DND-41 (cell line): ENCODE results near the gene TNRC6B.
"Not testable (repeated sequence)": the region's sequence is repeated elsewhere in the genome, so short reads cannot be mapped to it uniquely, and the experiment has no call there.

ENCODE experiments used
- ATAC-seq: fragments of 200-7000 bp; cut with Tn5 transposase; 3 replicates; pipeline ENCODE4 v1.9.1; 2021; ENCODE audit warnings: low read depth; ENCODE audit not compliant: insufficient read depth
- DNase-seq: peaks from one replicate; pipeline ENCODE4 v3.0.0-alpha.2; 2020
- H2AFZ ChIP-seq: 2 replicates; pipeline ENCODE4 v1.6.0; 2012; ENCODE audit warnings: low read depth, low read length
- H3K27ac ChIP-seq: 2 replicates; pipeline ENCODE4 v1.5.1; 2012; ENCODE audit warnings: low read length, inconsistent platforms
- H3K27me3 ChIP-seq: fragments of 200-600 bp; sonication (generic); 2 replicates; pipeline ENCODE4 v1.6.0; 2012; ENCODE audit warnings: low read length, mild to moderate bottlenecking, inconsistent platforms; ENCODE audit not compliant: insufficient read depth, poor library complexity
- H3K36me3 ChIP-seq: 2 replicates; pipeline ENCODE4 v1.5.1; 2012; ENCODE audit warnings: low read length, inconsistent platforms; ENCODE audit not compliant: insufficient read depth
- H3K4me1 ChIP-seq: 2 replicates; pipeline ENCODE4 v1.5.1; 2012; ENCODE audit warnings: mild to moderate bottlenecking, low read length; ENCODE audit not compliant: insufficient read depth
- H3K4me2 ChIP-seq: 2 replicates; pipeline ENCODE4 v1.6.0; 2012; ENCODE audit warnings: mild to moderate bottlenecking, moderate library complexity, low read length, inconsistent platforms; ENCODE audit not compliant: insufficient read depth
- H3K4me3 ChIP-seq, 2 experiments: fragments of 200-600 bp in 1 of 2; shearing (Covaris generic) in 1 of 2; 2 replicates each; pipeline ENCODE4 v1.5.1; 2012 to 2016; ENCODE audit warnings: inconsistent platforms in 2 of 2, low read length in 2 of 2, mild to moderate bottlenecking in 2 of 2, low read depth in 1 of 2, moderate library complexity in 1 of 2
- H3K79me2 ChIP-seq: 2 replicates; pipeline ENCODE4 v1.6.0; 2012; ENCODE audit warnings: low read length, inconsistent platforms; ENCODE audit not compliant: insufficient read depth
- H3K9ac ChIP-seq: 2 replicates; pipeline ENCODE4 v1.6.0; 2012; ENCODE audit warnings: low read depth, mild to moderate bottlenecking, inconsistent platforms, low read length, moderate library complexity
- H3K9me3 ChIP-seq: 2 replicates; pipeline ENCODE4 v1.5.1; 2012; ENCODE audit warnings: low read length, moderate library complexity, mild to moderate bottlenecking, inconsistent platforms; ENCODE audit not compliant: insufficient read depth, severe bottlenecking
- H4K20me1 ChIP-seq: 2 replicates; pipeline ENCODE4 v1.6.0; 2012; ENCODE audit warnings: low read length; ENCODE audit not compliant: insufficient read depth
- EZH2 ChIP-seq: IDR thresholded peaks from 3 replicates; pipeline ENCODE4 v1.6.1; 2012; ENCODE audit warnings: borderline replicate concordance, low read depth, mild to moderate bottlenecking, moderate library complexity, low read length, inconsistent platforms; ENCODE audit not compliant: severe bottlenecking
- TF ChIP-seq, protein P1 (sequence below): IDR thresholded peaks from 2 replicates; pipeline ENCODE4 v1.5.1; 2012; ENCODE audit warnings: borderline replicate concordance, low read length, moderate library complexity, mild to moderate bottlenecking; ENCODE audit not compliant: poor library complexity, severe bottlenecking; ENCODE audit errors: extremely low read depth

TNRC6B gene

DNA sequence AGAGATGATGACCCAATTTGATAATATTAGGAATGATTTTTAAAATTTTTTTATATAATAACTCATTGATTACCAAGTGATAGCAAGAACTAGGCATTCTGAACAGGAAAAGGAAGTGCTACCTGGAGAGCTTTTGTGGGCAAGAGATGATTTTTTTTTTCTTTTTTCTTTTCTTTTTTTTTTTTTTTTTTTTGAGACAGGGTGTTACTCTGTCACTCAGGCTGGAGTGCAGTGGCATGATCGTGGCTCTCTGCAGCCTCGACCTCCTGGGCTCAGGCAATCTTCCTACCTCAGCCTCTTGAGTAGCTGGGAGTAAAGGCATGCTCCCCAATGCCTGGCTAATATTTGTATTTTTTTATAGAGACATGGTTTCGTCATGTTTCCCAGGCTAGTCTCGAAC is 40.4 kb downstream of the TNRC6B start:
- Histone ChIP-seq H3K4me2 (no peak overlapping the region), H3K27ac (no peak overlapping the region), H3K9me3 (no peaks in the 10 kb centered on the region), H3K4me3 (no peak overlapping the region), H3K9ac (no peak overlapping the region), H3K36me3 (no peaks in the 10 kb centered on the region), H4K20me1 (peaks cover 63% of the 10 kb centered on the region), H3K27me3 (no peaks in the 10 kb centered on the region), H2AFZ (no peak overlapping the region), H3K4me1 (no peaks in the 10 kb centered on the region), H3K79me2 (peaks cover 96% of the 10 kb centered on the region)
- DNase-seq (no peak), ATAC-seq (no peak)
- TF ChIP-seq, protein P1, sequence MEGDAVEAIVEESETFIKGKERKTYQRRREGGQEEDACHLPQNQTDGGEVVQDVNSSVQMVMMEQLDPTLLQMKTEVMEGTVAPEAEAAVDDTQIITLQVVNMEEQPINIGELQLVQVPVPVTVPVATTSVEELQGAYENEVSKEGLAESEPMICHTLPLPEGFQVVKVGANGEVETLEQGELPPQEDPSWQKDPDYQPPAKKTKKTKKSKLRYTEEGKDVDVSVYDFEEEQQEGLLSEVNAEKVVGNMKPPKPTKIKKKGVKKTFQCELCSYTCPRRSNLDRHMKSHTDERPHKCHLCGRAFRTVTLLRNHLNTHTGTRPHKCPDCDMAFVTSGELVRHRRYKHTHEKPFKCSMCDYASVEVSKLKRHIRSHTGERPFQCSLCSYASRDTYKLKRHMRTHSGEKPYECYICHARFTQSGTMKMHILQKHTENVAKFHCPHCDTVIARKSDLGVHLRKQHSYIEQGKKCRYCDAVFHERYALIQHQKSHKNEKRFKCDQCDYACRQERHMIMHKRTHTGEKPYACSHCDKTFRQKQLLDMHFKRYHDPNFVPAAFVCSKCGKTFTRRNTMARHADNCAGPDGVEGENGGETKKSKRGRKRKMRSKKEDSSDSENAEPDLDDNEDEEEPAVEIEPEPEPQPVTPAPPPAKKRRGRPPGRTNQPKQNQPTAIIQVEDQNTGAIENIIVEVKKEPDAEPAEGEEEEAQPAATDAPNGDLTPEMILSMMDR, result no peak
- no peak for TF ChIP-seq EZH2

DNA sequence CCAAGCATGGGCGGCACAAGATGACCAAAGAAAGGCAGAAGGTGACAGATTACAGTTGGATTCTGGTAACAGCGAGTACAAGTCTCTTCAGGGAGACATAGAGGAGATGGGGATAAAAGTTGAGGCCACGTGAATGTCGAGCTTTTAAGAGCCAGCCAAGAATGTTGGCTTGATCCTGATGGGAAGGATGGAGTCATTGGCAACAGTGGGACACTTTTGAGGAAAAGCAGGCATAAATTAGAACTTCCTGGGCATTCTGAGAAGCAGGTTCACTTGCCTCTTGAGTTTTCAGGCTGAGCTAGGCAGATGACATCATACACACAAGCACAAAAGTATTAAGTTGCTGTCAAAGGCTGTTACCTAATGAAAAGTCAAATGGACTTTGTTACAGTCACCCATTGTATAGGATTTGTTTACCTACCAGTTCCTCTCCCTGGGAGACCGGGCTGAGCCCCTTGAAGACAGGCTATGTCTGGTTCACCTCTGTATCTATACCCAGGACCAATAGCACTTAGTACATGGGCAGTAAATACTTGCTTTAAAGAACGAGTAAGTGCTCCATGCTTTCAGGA is 41.1 kb downstream of the TNRC6B start:
- H3K27ac ChIP-seq, result no peak overlapping the region

DNA sequence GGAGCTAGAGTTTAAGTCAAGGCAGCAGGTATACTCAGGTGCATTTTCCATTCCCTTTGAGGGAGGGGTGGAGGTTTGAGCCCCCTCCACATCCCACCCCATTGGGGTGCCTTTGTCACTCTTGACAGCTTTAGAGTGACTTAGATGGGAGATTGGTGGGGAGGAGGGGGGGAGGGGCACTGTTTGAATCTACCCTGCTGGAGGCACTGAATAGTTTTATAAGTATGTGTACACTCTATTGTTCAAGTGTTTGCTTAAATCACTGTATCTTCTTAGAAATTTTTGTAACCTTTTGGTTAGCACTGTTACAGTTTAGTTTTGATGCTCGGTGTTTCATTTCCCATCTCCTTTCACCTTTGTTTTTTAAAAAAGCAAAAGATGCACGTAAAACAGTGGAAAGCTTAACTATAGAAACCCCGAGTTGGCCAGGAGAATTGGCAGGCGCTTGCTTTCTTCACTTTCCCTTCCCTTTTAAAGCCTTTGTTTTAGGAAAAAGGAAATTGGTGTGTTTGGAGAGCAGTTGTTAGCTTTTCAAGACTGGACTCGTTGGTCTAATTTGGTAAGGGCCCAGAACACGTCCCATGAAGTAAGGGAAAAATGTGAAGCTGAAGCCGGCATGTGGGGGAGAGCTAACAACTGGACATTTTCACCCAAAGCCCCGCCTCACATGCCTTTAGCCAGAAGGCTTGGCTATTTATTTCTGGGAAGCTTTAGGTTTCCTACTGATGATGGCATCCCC is 42.8 kb downstream of the TNRC6B start:
- ATAC-seq (no peak), DNase-seq (no peak)
- Histone ChIP-seq H3K9me3 (no peaks in the 10 kb centered on the region), H3K79me2 (peaks cover 97% of the 10 kb centered on the region), H3K27ac (no peak overlapping the region), H3K36me3 (no peaks in the 10 kb centered on the region), H3K27me3 (no peaks in the 10 kb centered on the region), H4K20me1 (peaks cover 75% of the 10 kb centered on the region), H2AFZ (no peak overlapping the region), H3K4me3 (no peak overlapping the region), H3K9ac (no peak overlapping the region), H3K4me2 (no peak overlapping the region), H3K4me1 (no peaks in the 10 kb centered on the region)
- TF ChIP-seq, protein P1, result no peak
- no peak for TF ChIP-seq EZH2

More for the DNA sequence above, 41.1 kb downstream of the TNRC6B start:
- H3K36me3 ChIP-seq, result no peaks in the 10 kb centered on the region
- H3K9me3 ChIP-seq, result no peaks in the 10 kb centered on the region
- H3K27me3 ChIP-seq, result no peaks in the 10 kb centered on the region
- peaks cover 96% of the 10 kb centered on the region for H3K79me2 ChIP-seq
- no peak for ATAC-seq
- no peak overlapping the region for H3K9ac ChIP-seq
- H2AFZ ChIP-seq, result no peak overlapping the region
- DNase-seq, result no peak
- TF ChIP-seq, protein P1, result no peak
- TF ChIP-seq EZH2, result no peak
- H3K4me3 ChIP-seq, result no peak overlapping the region
- H3K4me2 ChIP-seq, result no peak overlapping the region
- H4K20me1 ChIP-seq, result peaks cover 66% of the 10 kb centered on the region
- H3K4me1 ChIP-seq, result no peaks in the 10 kb centered on the region

DNA sequence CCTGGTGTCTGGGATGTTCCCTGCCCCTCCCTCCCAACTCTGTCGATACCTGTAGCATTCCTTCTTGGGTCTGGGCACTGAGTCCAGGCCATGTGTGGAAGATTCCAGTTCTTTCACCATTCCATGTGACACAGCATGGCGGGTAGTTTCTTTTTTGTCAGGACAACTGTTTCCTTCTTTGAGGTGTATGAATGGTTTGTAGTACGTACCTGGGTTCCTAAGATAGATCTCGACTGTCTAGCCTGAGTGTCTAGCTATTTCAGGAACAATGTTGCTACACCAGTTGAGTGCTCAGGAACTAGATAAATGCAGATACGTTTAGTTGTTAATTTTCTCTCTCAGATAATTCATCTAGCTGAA is 43.3 kb downstream of the TNRC6B start:
- no peaks in the 10 kb centered on the region for H3K9me3 ChIP-seq
- TF ChIP-seq, protein P1, result no peak
- H2AFZ ChIP-seq, result no peak overlapping the region
- no peaks in the 10 kb centered on the region for H3K36me3 ChIP-seq
- H3K4me2 ChIP-seq, result no peak overlapping the region
- H3K27ac ChIP-seq, result no peak overlapping the region
- H3K79me2 ChIP-seq, result peaks cover 97% of the 10 kb centered on the region
- no peaks in the 10 kb centered on the region for H3K27me3 ChIP-seq
- no peaks in the 10 kb centered on the region for H3K4me1 ChIP-seq
- ATAC-seq (no peak), DNase-seq (no peak)
- no peak overlapping the region for H3K4me3 ChIP-seq
- H4K20me1 ChIP-seq, result peaks cover 70% of the 10 kb centered on the region
- H3K9ac ChIP-seq, result no peak overlapping the region

DNA sequence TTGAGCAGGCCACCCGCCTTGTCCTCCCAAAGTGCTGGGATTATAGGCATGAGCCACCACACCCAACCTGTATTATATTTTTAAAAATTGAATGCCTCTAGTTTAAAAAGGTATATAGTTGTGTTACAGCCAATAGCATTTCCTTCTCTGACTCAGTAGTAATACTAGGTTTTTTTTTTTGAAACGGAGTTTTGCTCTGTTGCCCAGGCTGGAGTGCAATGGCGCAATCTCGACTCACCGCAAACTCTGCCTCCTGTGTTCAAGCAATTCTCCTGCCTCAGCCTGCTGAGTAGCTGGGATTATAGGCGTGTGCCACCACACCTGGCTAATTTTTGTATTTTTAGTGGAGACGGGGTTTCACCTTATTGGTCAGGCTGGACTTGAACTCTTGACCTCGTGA is 45.3 kb downstream of the TNRC6B start:
- H2AFZ ChIP-seq, H3K27ac ChIP-seq, H3K9me3 ChIP-seq, H3K9ac ChIP-seq, DNase-seq, ATAC-seq, H3K27me3 ChIP-seq, H3K4me3 ChIP-seq, H3K36me3 ChIP-seq, H3K4me1 ChIP-seq, H3K4me2 ChIP-seq: not testable (repeated sequence)
- peaks cover 99% of the 10 kb centered on the region for H3K79me2 ChIP-seq
- H4K20me1 ChIP-seq, result peaks cover 73% of the 10 kb centered on the region
